Activated CD4-positive, alpha-beta T cell treated with anti-CD3 and anti-CD28 coated beads for 24 hours (primary cell): Measurements from ENCODE around the gene BICDL1.
"Not testable (repeated sequence)": the region's sequence is repeated elsewhere in the genome, so short reads cannot be mapped to it uniquely, and the experiment has no call there.

Source experiments
- DNase-seq, 2 donors: peaks; one replicate each; pipeline ENCODE4 v3.0.0-alpha.2; 2020; ENCODE audit warnings: low read depth in 2 of 2

The BICDL1 gene

GRCh38 chr12:119988472-119989360 is at the start of gene BICDL1:
TSS of gene BICDL1 (plus strand) at chr12:119989236. CDS start at chr12:119989869, 633 bp downstream.
- peak; percentile 96 to 98 for DNase-seq

- DNase-seq: no peak
These were observed 48.1 kb upstream of the BICDL1 start for GRCh38 chr12:119940897-119941296.

GRCh38 chr12:119942386-119942785 is 46.6 kb upstream of the BICDL1 start:
- DNase-seq: no peak

GRCh38 chr12:119946213-119946612 is 42.8 kb upstream of the BICDL1 start:
- no peak for DNase-seq

GRCh38 chr12:119949145-119949544 is 39.9 kb upstream of the BICDL1 start:
- no peak for DNase-seq

- no peak for DNase-seq
These were observed 39.4 kb upstream of the BICDL1 start for GRCh38 chr12:119949594-119949993.

GRCh38 chr12:119956047-119956446 is 33.0 kb upstream of the BICDL1 start:
- DNase-seq: no peak

- no peak for DNase-seq
These were observed 31.9 kb upstream of the BICDL1 start for GRCh38 chr12:119957135-119957534.

GRCh38 chr12:119959435-119959834 is 29.6 kb upstream of the BICDL1 start:
- no peak for DNase-seq

- no peak for DNase-seq
These were observed 24.9 kb upstream of the BICDL1 start for GRCh38 chr12:119964123-119964522.

GRCh38 chr12:119964929-119965328 is 24.1 kb upstream of the BICDL1 start:
- no peak for DNase-seq

- DNase-seq: no peak
These were observed 8.8 kb upstream of the BICDL1 start for GRCh38 chr12:119980242-119980641.

GRCh38 chr12:119980702-119981101 is 8.3 kb upstream of the BICDL1 start:
- not testable (repeated sequence) for DNase-seq

GRCh38 chr12:119989361-119989730 is 310 bp downstream of the BICDL1 start:
- no peak for DNase-seq

GRCh38 chr12:119989731-119990381 is 820 bp downstream of the BICDL1 start:
- DNase-seq: peak in 1 of 2 donors; percentile 65

GRCh38 chr12:119990382-119990874 is 1.4 kb downstream of the BICDL1 start:
- no peak for DNase-seq

- DNase-seq: no peak
These were observed 3.2 kb downstream of the BICDL1 start for GRCh38 chr12:119992129-119992705.

GRCh38 chr12:119994892-119995658 is 6.0 kb downstream of the BICDL1 start:
- no peak for DNase-seq

- DNase-seq: no peak
These were observed 7.4 kb downstream of the BICDL1 start for GRCh38 chr12:119996417-119996816.

- DNase-seq: no peak
These were observed 9.6 kb downstream of the BICDL1 start for GRCh38 chr12:119998471-119999245.

GRCh38 chr12:120000556-120000955 is 11.5 kb downstream of the BICDL1 start:
- no peak for DNase-seq
